Measurements from ENCODE around the gene PANK4.

GRCh38 chr1:2488688-2489087, 37.7 kb downstream of the PANK4 start:
- TF ChIP-seq GATA2 (IDR thresholded peaks at IDR 0.05; ENCODE audit: low read depth, low read length) (no peak), GATA3 (IDR thresholded peaks at IDR 0.05; ENCODE audit: low read depth, low read length) (no peak)

All from SH-SY5Y (cell line).